Esophagus muscularis mucosa (tissue), 4 donors: ENCODE data around the gene SH3RF3.

Experiments
- CTCF ChIP-seq, 3 experiments: fragments of 200-600 bp in 2 of 3; fragments of 450-650 bp in 1 of 3; sonication (generic) in 2 of 3; IDR thresholded peaks; one replicate each; pipeline ENCODE4 v1.5.1; 2017 to 2019; ENCODE audit warnings: antibody characterized with exemption in 3 of 3, mild to moderate bottlenecking in 2 of 3, moderate library complexity in 1 of 3
- EP300 ChIP-seq: sonication (generic); formaldehyde crosslinking; IDR thresholded peaks from one replicate; pipeline ENCODE4 v1.6.1; 2017; ENCODE audit warnings: antibody characterized with exemption
- POLR2A ChIP-seq: fragments of 450-650 bp; IDR thresholded peaks from one replicate; pipeline ENCODE4 v1.6.1; 2017; ENCODE audit warnings: antibody characterized with exemption, moderate library complexity, mild to moderate bottlenecking, low read depth

GRCh38 chr2:109322111-109322510 is 193.1 kb downstream of the SH3RF3 start:
- TF ChIP-seq EP300 (peak; percentile 46), CTCF (IDR thresholded peaks at IDR 0.05) (no peak), POLR2A (no peak)
